ENCODE measurements around the gene NHP2.
"Not testable (repeated sequence)": the region's sequence is repeated elsewhere in the genome, so short reads cannot be mapped to it uniquely, and the experiment has no call there.

NHP2 gene

DNA sequence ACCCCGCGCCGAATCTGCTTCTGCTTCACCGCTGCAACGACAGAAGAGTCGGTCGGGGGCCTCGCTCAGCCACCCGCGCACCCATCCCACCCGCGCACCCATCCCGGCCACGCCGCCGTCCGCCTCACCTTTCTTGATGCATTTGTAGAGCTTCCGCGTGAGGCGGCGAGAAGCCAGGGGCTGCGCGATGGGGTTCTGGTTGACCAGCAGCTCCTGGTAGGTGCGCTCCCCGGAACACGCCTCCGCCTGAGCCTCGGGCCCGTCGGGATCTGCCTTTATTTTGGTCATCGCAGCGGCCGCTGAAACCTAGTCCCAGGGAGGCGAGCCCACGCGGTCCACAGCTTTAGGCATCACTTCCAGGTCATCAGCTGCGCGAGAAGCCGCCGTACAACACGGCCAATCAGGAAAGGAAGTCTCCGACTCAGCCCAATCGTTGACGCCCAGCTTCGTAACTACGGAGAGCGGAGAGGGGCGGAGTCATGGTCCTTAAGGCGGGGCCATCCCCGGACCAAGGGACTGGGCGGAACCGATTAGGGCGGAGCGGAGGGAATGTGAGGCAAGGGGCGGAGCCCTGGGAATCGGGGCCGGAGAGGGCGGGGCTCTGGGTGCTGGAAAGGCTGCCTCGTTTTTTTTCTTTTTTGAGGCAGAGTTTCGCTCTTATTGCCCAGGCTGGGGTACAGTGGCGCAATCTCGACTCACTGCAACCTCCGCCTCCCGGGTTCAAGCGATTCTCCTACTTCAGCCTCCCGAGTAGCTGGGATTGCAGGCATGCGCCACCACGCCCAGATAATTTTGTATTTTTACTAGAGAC, at the start of gene NHP2:
NHP2 (minus strand) TSS at position 356 of the 811 bp plus-strand sequence; CDS start at position 288, 68 bp downstream.
- peak; percentile 98 for DNase-seq (ENCODE audit: low read depth)

DNA sequence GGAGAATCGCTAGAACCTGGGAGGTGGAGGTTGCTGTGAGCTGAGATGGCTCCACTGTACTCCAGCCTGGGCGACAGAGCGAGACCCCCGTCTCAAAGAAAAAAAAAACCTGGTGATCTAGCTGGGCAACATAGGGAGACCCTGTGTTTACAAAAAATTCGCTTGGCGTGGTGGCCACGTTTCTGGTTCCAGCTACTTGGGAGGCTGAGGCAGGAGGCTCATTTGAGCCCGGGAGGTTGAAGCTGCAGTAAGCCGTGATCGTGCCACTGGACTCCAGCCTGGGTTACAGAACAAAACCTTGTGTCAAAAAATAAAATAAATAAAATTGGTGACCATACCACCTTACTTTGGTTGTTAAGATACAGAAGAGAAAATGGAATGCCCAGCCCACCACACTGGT, 48.9 kb upstream of the NHP2 start:
- DNase-seq (ENCODE audit: low read depth), result no peak

- no peak for DNase-seq (ENCODE audit: low read depth)
Measured at GRCh38 chr5:178201927-178202235, 48.2 kb upstream of the NHP2 start.

GRCh38 chr5:178201221-178201926, 47.7 kb upstream of the NHP2 start:
- DNase-seq (ENCODE audit: low read depth), result no peak

DNA sequence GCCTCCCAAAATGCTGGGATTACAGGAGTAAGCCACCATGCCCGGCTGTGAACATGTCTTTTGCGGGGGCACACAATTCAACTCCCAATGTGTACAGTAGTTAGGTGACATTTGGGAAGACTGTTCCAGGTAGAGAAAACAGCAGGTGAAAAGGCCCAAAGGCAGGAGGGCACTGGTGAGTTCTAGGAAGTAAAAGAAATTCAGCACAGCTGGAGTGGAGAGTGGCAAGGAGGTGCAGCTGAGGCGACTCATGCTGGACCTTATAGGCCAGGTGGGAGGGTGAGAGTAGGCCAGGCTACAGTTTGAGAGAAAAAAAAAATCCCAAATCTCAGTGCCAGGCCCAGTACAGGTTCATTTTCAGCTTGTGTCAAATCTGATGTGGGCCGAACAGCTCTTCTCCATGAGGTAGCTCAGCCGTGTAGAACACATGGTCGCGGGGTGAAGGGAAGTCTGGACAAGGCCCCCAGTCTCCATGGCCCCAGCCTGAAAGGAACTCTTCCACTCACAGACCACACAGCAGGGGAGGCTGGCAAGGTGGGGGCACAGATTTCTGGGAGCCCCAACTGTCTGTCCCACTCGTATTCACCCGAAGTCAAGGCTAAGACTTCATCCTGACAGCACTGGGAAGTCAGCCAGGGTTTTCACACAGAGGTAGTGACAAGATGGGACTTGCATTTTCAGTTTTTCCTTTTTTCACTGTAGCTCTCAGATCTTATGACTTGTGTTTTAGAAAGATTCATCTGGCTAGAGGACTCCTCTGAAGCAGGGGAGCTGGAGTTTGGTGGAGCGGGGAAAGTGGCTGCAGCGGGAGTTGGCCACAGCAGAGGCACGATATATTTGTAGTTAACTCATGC, 46.1 kb upstream of the NHP2 start:
- no peak for DNase-seq (ENCODE audit: low read depth)

DNA sequence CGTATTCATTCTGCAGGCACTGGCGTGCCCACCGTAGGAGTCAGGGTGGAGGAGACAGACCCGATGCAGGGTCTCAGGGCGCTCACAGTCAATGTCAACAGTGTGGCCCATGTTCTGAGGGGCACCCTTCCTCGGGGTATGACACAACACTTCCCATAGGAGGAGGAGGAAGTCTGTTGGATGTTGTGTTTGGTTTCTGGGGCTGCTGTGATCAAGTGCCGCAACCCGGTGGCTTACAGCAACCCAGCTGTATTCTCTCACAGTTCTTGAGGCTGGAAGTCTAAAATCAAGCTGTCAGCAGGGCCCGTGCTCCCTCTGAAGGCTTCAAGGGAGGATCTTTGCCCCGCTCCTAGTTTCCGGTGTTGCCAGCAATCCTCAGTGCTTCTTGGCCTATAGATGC, 45.0 kb upstream of the NHP2 start:
- no peak for DNase-seq (ENCODE audit: low read depth)

DNA sequence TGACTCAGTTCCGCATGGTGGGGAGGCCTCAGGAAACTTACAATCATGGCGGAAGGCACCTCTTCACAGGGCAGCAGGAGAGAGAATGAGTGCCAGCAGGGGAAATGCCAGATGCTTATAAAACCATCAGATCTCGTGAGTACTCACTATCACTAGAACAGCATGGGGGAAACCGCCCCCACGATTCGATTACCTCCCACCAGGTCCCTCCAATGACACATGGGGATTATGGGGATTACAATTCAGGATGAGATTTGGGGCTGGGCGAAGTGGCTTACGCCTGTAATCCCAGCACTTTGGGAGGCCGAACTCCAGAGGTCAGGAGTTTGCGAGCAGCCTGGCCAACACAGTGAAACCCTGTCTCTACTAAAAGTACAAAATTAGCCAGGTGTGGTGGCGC, 44.5 kb upstream of the NHP2 start:
- DNase-seq (ENCODE audit: low read depth), result not testable (repeated sequence)

GRCh38 chr5:178196986-178197385, 43.3 kb upstream of the NHP2 start:
- DNase-seq (ENCODE audit: low read depth), result no peak

DNA sequence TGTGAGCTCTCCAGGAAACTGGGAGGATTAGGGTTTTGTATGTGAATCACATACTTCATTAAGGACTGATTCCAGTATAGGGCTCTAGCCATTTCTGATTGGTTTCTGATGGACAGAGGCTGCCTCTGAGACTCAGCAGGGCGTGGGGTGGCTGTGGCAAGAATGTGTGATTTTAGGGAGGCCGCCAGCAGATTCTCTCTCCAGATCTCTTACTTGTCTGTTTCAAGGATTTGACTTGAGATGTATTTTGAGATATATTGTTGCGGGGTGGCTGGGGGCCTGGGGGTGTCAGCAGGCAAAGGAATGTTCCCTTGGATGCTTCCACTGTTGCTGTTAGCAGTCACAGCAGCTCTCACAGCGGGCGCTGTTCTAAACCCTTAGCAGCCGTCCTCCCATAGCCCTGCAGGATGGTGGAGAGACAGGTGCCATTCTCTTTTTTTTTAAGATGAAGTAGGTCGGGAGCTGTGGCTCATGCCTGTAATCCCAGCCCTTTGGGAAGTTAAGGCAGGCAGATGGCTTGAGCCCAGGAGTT, 42.7 kb upstream of the NHP2 start:
- DNase-seq (ENCODE audit: low read depth), result no peak

DNA sequence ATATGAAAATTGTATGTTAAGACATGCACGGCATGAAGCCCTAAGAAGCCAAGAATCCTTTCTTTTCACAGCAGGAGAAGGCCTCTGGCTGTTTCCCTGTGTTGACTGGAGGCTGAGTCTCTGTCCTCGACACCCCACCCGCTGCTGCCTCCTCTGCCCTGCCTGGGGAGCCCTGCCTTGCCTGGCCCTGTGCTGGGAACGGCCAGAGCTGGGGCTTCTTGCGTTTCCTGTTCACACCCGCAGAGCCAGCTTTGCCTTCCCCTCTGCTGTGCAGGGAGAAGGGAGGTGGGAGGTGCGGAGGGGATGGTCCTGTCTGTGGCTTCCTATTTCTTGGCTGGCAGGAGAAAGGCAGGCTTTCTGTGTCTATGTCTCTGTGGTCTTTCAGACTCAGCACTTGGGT, 40.3 kb upstream of the NHP2 start:
- no peak for DNase-seq (ENCODE audit: low read depth)

DNA sequence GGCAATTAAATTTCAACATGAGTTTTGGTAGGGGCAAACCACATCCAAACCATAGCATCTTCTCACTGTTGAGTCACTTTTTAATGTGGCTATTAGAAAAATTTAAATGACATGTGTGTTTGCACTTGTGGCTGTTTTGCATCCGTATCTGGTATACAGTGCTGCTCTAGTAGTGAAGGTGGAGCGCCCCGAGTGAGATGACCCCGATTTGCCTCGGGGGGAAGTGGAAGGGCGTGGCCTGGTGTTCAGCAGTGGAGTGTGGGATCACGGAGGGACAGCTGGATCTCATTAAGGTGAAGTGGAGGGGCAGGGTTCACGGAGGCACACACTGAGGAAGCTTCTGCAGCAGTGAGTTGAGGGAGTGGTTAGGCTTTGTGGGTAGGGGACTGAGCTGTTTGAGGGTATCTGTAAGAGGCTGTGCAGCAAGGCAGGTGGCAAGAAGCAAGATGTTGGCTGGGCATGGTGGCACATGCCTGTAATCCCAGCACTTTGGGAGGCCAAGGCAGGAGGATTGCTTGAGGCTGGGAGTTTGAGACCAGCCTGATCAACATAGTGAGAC, 39.6 kb upstream of the NHP2 start:
- DNase-seq (ENCODE audit: low read depth), result no peak

DNA sequence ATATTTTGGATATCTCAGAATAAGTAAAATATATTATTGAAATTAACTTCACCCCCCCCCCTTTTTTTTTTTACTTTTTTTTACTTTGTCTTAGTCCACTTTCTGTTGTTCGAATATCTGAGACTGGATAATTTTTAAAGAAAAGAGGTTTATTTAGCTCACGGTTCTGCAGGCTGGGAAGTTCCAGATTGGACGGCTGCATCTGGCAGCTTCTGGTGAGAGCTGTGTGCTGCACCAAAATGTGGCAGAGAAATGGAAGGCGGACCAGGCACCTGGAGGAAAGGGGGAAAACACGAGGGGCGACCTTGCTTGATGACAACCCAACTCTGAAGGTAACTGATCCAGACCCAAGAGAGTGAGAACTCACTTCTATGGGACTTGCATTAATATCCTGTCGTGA, 39.1 kb upstream of the NHP2 start:
- DNase-seq (ENCODE audit: low read depth), result no peak

DNA sequence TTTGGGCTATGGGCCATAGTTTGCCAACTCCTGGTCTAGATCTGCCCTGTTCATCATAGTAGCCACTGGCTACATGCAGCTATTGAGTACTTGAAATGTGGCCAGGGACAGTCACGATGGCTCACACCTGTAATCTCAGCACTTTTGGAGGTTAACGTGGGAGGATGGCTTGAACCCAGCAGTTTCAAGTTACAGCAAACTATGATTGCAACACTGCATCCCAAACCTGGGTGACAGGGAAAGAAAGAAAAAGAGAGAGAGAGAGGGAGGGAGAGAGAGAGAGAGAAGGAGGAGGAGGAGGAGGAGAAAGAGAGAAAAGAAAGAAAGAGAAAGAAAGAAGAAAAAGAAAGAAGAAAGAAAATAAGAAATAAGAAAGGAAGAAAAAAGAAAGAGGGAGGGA, 38.6 kb upstream of the NHP2 start:
- no peak for DNase-seq (ENCODE audit: low read depth)

- DNase-seq (ENCODE audit: low read depth), result no peak
Measured at GRCh38 chr5:178191661-178192060, 38.0 kb upstream of the NHP2 start.

DNA sequence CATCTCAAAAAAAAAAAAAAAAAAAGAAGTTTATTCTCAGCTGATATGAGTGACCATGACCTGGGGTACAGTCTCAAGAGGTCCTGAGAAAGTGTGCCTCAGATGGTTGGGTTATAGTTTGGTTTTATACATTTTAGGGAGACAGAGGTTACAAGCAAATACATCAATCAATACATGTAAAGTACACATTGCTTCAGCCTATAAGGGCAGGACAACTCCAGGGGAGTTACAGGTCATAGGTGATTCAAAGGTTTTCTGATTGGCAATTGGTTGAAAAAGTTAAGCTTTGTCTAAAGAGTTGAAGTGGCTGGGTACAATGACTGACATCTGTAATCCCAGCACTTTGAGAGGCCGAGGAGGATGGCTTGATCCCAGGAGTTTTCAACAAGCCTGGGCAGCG, 35.7 kb upstream of the NHP2 start:
- no peak for DNase-seq (ENCODE audit: low read depth)

GRCh38 chr5:178187014-178187413, 33.3 kb upstream of the NHP2 start, which contains the start of gene GMCL2:
GMCL2 (minus strand) TSS chr5:178187371; CDS start chr5:178187299, 72 bp downstream.
- DNase-seq (ENCODE audit: low read depth), result no peak

- DNase-seq (ENCODE audit: low read depth), result no peak
Measured at GRCh38 chr5:178186427-178186826, 32.7 kb upstream of the NHP2 start.

DNA sequence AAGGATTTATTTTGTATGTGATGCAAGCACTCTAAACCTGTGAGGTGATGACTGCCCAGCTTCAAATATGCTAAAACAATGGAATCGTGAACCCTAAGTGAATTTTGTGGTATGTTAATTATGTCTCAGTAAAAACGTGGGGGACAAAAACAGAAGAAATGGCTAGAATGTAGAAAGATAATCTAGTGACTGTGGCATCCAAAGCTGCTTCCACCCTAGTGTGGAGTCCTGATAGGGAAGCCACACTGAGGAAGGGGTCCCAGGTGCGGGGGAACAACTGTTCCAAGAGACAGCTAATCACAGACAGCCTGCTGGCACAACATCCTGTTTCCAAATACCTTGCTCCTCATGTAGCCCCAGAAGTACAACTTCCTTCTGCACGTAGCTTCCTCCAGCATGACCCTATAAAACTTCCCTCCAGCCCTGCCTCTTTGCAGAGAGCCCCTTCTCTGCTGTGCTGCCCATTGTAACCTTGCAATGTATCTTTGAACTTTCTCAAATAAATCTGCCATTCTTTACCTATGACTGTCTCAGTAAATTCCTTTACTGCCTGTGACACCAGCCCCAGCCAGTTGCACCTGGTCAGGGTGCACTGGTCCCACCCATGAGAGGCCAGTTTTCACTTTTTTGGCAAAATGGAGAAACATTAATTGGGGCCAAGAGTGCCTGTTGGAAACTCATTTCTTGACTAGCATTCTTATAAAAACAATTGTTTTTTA, 28.6 kb upstream of the NHP2 start:
- no peak for DNase-seq (ENCODE audit: low read depth)

DNA sequence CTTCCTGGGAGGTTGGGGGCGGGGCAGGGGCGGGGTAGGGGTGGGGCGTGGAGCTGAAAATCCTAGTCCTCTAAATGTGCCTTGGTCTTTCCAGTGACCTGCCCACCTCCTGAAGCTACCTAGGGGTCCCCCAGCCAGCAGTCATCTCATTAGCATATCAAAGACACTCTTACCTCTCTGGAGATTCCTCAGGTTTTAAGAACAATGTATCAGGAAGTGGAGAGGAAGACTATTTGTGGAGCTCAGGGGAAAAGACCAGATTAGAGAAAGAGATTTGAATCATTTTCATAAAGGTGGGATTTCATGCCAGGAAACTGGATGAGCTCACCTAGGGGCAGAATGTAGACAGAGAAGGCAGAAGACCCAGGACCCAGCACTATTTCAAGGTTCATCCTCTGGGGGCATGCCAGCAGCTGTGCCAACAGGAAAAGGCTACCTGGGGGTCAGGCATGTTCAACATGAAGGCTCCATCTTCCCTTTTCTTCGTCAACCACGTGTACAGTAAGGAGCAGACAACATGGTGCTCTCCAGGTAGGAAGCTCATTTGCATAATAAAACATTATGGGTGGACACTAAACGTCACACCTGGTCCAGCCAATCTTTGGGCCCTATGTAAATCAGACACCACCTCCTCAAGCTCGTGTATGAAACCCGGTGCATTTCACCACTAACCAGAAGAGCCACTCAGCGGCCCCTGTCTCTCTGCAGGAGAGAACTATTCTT, 26.6 kb upstream of the NHP2 start:
- no peak for DNase-seq (ENCODE audit: low read depth)

DNA sequence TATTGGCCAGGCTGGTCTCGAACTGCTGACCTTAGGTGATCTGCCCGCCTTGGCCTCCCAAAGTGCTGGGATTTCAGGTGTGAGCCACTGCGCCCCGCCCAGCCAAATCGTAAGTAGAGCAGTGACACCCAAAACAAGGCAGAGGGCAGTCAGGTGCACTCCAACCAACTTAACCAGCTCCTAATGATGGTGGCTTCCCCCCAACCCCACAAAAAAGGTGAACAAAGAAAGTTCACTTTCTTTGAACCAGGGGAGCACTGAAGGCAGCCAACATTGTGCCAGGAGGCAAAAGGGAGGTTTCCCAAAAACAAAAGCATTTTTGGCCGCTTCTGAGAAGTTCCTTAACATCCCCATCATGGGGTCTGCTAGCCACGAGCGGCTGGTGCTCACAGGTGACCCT, 23.9 kb upstream of the NHP2 start:
- no peak for DNase-seq (ENCODE audit: low read depth)

GRCh38 chr5:178176791-178177190, 23.1 kb upstream of the NHP2 start:
- no peak for DNase-seq (ENCODE audit: low read depth)

Data from stromal cell of bone marrow (primary cell).